Measurements from ENCODE around the gene DOK3.

- TF ChIP-seq CTCF (IDR thresholded peaks at IDR 0.05) (no peak), POLR2A (IDR thresholded peaks at IDR 0.05) (no peak), EP300 (IDR thresholded peaks at IDR 0.05) (no peak)
Observed at GRCh38 chr5:177453852-177454396, 55.7 kb downstream of the DOK3 start.
